Thyroid gland (tissue), 4 donors: ENCODE results near the gene MTSS2.

Experiments
- CTCF ChIP-seq, 6 experiments: fragments of 200-600 bp in 3 of 6; fragments of 450-650 bp in 3 of 6; sonication (generic) in 3 of 6; IDR thresholded peaks; one replicate each; pipeline ENCODE4 v1.5.1; 2016 to 2019; ENCODE audit warnings: antibody characterized with exemption in 6 of 6, mild to moderate bottlenecking in 2 of 6, inconsistent platforms in 1 of 6, moderate library complexity in 1 of 6
- POLR2A ChIP-seq, 2 donors: fragments of 450-650 bp; IDR thresholded peaks; one replicate each; pipeline ENCODE4 v1.6.1; 2017; ENCODE audit warnings: antibody characterized with exemption in 2 of 2, mild to moderate bottlenecking in 2 of 2, moderate library complexity in 1 of 2

- TF ChIP-seq CTCF (IDR thresholded peaks at IDR 0.05) = no peak
- TF ChIP-seq POLR2A (IDR thresholded peaks at IDR 0.05) = no peak
These were observed 16.8 kb upstream of the MTSS2 start for GRCh38 chr16:70702624-70703023.
